Measurements from ENCODE around the gene SNX32.

GRCh38 chr11:65854852-65855837 lies 21.4 kb downstream of the SNX32 start:
- TF ChIP-seq CTCF (IDR thresholded peaks at IDR 0.05) (no peak), ZFX (IDR thresholded peaks at IDR 0.05; ENCODE audit: borderline replicate concordance) (no peak)
